Choroid plexus epithelial cell (primary cell): ENCODE data around the gene POU2F2.

Source experiments
- DNase-seq: peaks from one replicate; pipeline ENCODE4 v3.0.0-alpha.2; 2010; ENCODE audit warnings: low read depth
- H3K4me3 ChIP-seq: 2 replicates; pipeline ENCODE4 v1.5.1; 2011; ENCODE audit warnings: low read depth, mild to moderate bottlenecking, control low read depth, low read length, moderate library complexity
- CTCF ChIP-seq: conservative IDR thresholded peaks from 2 replicates; pipeline ENCODE4 v1.5.1; 2011; ENCODE audit warnings: low read depth, mild to moderate bottlenecking, control low read depth, inconsistent platforms, low read length, moderate library complexity

The POU2F2 gene

GRCh38 chr19:42113641-42114348 lies 18.5 kb downstream of the POU2F2 start:
- peak; percentile 45 for TF ChIP-seq CTCF
- peak; percentile 90 for DNase-seq
- H3K4me3 ChIP-seq, result no peak overlapping the region

DNA sequence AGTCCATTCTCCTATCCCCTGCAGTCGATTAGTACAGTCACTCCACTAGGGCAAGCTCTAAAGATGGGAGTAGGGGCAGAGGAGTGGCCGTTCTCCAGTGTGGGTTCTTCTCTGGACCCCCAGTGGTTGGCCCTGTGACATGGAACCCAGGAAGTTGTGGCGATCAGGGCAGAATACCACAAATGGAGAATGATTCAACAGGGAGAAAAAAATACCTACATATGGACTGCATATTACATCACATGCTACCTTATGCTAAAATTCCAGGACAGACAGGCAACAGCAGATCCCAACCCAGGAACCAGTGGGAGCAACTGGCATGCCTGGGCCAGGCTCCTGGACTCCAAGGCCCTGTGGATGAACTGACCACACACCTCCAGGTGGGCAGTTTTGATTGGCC lies 20.4 kb downstream of the POU2F2 start:
- DNase-seq, result peak; percentile 47
- no peak overlapping the region for H3K4me3 ChIP-seq
- TF ChIP-seq CTCF, result no peak

- DNase-seq, result no peak
- TF ChIP-seq CTCF, result no peak
Measured at GRCh38 chr19:42111384-42111783, 20.9 kb downstream of the POU2F2 start.

GRCh38 chr19:42110658-42111057 lies 21.6 kb downstream of the POU2F2 start:
- DNase-seq, result no peak

More at GRCh38 chr19:42111384-42111783, 20.9 kb downstream of the POU2F2 start:
- no peak overlapping the region for H3K4me3 ChIP-seq

GRCh38 chr19:42109896-42110295 lies 22.4 kb downstream of the POU2F2 start:
- H3K4me3 ChIP-seq, result no peak overlapping the region
- TF ChIP-seq CTCF, result no peak
- DNase-seq, result no peak

More at GRCh38 chr19:42110658-42111057, 21.6 kb downstream of the POU2F2 start:
- TF ChIP-seq CTCF, result no peak
- no peak overlapping the region for H3K4me3 ChIP-seq

- no peak overlapping the region for H3K4me3 ChIP-seq
Measured at GRCh38 chr19:42108527-42109389, 23.5 kb downstream of the POU2F2 start.

More at GRCh38 chr19:42108527-42109389, 23.5 kb downstream of the POU2F2 start:
- peak; percentile 96 for DNase-seq
- peak; percentile 100 for TF ChIP-seq CTCF
